HEK293 (cell line): ENCODE results near the gene HSPB8.

Experiments used
- RBAK ChIP-seq: fragments of 450-650 bp; formaldehyde crosslinking; IDR thresholded peaks from 2 replicates; pipeline ENCODE4 v1.5.1; 2016; ENCODE audit warnings: missing biosample characterization, missing genetic modification characterization
- REST ChIP-seq: fragments of 450-650 bp; formaldehyde crosslinking; IDR thresholded peaks from 2 replicates; pipeline ENCODE4 v1.5.1; 2016; ENCODE audit warnings: missing biosample characterization, missing genetic modification characterization
- SETDB1 ChIP-seq: IDR thresholded peaks from one replicate; pipeline ENCODE4 v1.6.1; 2017; ENCODE audit warnings: mild to moderate bottlenecking, low read length, moderate library complexity, mixed read lengths; ENCODE audit not compliant: insufficient read length
- TCF7L2 ChIP-seq: IDR thresholded peaks from 2 replicates; pipeline ENCODE4 v1.6.1; 2011; ENCODE audit warnings: low read depth, mild to moderate bottlenecking, inconsistent platforms, low read length, moderate library complexity, borderline replicate concordance
- ZBTB49 ChIP-seq: fragments of 450-650 bp; formaldehyde crosslinking; IDR thresholded peaks from 2 replicates; pipeline ENCODE4 v1.5.1; 2016; ENCODE audit warnings: missing biosample characterization, missing genetic modification characterization, low read depth
- ZNF707 ChIP-seq: fragments of 450-650 bp; formaldehyde crosslinking; IDR thresholded peaks from 2 replicates; pipeline ENCODE4 v1.5.1; 2016; ENCODE audit warnings: missing biosample characterization, missing genetic modification characterization
- ZNF776 ChIP-seq: fragments of 450-650 bp; formaldehyde crosslinking; IDR thresholded peaks from 2 replicates; pipeline ENCODE4 v1.5.0; 2017; ENCODE audit warnings: missing biosample characterization, missing genetic modification characterization, borderline replicate concordance
- ZNF777 ChIP-seq: fragments of 450-650 bp; formaldehyde crosslinking; IDR thresholded peaks from 2 replicates; pipeline ENCODE4 v1.5.1; 2017; ENCODE audit warnings: missing biosample characterization, missing genetic modification characterization, borderline replicate concordance
- TF ChIP-seq, protein P1 (sequence below): fragments of 450-650 bp; formaldehyde crosslinking; IDR thresholded peaks from 2 replicates; pipeline ENCODE4 v1.5.1; 2016; ENCODE audit warnings: missing biosample characterization, missing genetic modification characterization
- TF ChIP-seq, protein P2 (sequence below): fragments of 450-650 bp; formaldehyde crosslinking; IDR thresholded peaks from 2 replicates; pipeline ENCODE4 v1.5.1; 2016; ENCODE audit warnings: missing biosample characterization, missing genetic modification characterization

DNA sequence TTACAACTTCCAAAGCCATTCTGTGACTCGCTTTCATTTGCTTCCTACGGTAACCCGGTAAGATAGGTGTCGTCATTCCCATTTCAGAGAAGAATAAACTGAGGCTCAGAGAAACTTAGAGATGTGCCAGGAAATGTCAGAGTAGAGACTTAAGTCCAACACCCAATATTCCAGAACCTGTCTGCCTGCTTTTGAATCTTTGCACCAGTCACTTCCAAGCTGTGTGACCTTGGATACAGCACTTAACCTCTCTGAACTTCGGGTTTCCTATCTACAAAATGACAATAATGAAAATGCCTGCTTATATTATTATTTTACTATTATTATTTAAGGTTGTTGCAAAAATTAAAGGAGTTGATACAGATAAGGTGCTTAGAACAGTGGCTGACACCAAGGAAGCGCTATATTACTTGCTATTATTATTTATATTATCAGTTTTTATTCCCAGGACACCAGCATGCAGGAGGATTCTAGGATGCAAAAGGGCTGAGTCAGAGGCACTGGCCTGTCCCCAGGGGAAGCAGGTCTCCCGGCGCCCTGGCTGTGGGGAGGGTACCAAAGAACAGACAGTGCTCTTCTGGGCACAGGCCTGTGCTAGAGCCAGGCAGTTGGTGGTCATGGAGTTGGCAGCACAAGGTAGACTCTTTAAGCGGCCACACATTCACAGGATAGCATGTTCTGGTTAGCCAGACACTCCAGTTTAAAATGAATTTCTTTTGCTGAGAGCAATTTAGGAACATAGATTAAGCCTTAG lies 5.4 kb downstream of the HSPB8 start:
- TF ChIP-seq SETDB1: no peak
- no peak for TF ChIP-seq ZBTB49 (tag by site-specific recombination)
- TF ChIP-seq, protein P1, sequence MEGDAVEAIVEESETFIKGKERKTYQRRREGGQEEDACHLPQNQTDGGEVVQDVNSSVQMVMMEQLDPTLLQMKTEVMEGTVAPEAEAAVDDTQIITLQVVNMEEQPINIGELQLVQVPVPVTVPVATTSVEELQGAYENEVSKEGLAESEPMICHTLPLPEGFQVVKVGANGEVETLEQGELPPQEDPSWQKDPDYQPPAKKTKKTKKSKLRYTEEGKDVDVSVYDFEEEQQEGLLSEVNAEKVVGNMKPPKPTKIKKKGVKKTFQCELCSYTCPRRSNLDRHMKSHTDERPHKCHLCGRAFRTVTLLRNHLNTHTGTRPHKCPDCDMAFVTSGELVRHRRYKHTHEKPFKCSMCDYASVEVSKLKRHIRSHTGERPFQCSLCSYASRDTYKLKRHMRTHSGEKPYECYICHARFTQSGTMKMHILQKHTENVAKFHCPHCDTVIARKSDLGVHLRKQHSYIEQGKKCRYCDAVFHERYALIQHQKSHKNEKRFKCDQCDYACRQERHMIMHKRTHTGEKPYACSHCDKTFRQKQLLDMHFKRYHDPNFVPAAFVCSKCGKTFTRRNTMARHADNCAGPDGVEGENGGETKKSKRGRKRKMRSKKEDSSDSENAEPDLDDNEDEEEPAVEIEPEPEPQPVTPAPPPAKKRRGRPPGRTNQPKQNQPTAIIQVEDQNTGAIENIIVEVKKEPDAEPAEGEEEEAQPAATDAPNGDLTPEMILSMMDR: no peak
- no peak for TF ChIP-seq ZNF776 (tag by site-specific recombination)
- TF ChIP-seq TCF7L2: no peak
- no peak for TF ChIP-seq REST (tag by site-specific recombination)
- TF ChIP-seq, protein P2, sequence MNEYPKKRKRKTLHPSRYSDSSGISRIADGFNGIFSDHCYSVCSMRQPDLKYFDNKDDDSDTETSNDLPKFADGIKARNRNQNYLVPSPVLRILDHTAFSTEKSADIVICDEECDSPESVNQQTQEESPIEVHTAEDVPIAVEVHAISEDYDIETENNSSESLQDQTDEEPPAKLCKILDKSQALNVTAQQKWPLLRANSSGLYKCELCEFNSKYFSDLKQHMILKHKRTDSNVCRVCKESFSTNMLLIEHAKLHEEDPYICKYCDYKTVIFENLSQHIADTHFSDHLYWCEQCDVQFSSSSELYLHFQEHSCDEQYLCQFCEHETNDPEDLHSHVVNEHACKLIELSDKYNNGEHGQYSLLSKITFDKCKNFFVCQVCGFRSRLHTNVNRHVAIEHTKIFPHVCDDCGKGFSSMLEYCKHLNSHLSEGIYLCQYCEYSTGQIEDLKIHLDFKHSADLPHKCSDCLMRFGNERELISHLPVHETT (tag by site-specific recombination): no peak
- TF ChIP-seq RBAK (tag by site-specific recombination): no peak
- no peak for TF ChIP-seq ZNF777 (tag by site-specific recombination)
- TF ChIP-seq ZNF707 (tag by site-specific recombination): no peak
